Measurements from ENCODE around the gene TBX21. TPM values are rescaled to one million over a fixed set of nuclear protein-coding genes. Genes with fewer than 3 reads are reported as not detected.

Gene TBX21
- total and polyA plus RNA-seq, 9 of the 15 experiments (the other 6 are each of a cell fraction or from before 2014, with no cell fraction given), result 0.07 TPM; not detected in 8

DNA sequence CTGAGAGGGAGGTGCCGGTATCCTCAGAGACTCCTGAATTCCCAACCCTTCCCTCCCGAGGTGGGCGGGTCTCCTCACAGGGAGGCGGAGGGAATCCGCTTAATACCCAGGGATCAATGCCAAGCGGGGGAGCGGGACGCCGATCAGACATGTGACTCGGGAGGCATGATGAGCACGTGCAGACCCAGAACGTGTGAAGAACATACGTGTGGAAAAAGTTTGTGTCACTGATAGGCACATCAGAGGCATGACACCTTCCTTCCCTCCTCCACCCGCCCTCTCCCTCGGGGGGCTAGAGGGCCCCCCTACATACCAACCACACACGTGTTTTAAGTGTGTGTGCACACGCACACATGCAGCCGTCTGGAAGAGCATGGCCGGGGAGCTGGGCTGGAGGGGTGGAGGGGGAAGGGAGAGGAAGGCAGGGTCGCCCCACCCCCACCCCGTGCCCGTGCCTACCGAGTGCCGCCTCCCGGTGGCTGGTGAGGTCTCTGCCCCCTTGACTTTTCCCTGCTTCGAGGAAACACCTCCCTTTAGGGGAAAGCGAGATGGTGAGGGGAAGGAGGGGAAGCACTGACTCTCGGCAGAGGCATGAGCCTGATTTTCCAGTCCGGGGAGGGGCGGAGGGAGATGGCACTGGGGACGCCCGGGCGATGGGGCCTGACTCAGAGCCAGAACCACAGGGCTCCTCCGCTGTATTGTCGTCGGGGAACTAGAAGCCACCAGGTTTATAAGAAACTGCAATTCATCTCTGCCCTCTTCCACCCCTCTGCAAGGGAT lies 12.1 kb upstream of the TBX21 start (continued):
- TF ChIP-seq, protein P1, sequence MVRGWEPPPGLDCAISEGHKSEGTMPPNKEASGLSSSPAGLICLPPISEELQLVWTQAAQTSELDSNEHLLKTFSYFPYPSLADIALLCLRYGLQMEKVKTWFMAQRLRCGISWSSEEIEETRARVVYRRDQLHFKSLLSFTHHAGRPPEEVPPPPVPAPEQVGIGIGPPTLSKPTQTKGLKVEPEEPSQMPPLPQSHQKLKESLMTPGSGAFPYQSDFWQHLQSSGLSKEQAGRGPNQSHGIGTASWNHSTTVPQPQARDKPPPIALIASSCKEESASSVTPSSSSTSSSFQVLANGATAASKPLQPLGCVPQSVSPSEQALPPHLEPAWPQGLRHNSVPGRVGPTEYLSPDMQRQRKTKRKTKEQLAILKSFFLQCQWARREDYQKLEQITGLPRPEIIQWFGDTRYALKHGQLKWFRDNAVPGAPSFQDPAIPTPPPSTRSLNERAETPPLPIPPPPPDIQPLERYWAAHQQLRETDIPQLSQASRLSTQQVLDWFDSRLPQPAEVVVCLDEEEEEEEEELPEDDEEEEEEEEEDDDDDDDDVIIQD (CRISPR knock-in tag; IDR thresholded peaks at IDR 0.05), result no peak
- TF ChIP-seq, protein P2, sequence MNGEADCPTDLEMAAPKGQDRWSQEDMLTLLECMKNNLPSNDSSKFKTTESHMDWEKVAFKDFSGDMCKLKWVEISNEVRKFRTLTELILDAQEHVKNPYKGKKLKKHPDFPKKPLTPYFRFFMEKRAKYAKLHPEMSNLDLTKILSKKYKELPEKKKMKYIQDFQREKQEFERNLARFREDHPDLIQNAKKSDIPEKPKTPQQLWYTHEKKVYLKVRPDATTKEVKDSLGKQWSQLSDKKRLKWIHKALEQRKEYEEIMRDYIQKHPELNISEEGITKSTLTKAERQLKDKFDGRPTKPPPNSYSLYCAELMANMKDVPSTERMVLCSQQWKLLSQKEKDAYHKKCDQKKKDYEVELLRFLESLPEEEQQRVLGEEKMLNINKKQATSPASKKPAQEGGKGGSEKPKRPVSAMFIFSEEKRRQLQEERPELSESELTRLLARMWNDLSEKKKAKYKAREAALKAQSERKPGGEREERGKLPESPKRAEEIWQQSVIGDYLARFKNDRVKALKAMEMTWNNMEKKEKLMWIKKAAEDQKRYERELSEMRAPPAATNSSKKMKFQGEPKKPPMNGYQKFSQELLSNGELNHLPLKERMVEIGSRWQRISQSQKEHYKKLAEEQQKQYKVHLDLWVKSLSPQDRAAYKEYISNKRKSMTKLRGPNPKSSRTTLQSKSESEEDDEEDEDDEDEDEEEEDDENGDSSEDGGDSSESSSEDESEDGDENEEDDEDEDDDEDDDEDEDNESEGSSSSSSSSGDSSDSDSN (IDR thresholded peaks at IDR 0.05; ENCODE audit: borderline replicate concordance in 1 of 2, low read depth in 2 of 2, low read length in 2 of 2), result no peak
- TF ChIP-seq, protein P3, sequence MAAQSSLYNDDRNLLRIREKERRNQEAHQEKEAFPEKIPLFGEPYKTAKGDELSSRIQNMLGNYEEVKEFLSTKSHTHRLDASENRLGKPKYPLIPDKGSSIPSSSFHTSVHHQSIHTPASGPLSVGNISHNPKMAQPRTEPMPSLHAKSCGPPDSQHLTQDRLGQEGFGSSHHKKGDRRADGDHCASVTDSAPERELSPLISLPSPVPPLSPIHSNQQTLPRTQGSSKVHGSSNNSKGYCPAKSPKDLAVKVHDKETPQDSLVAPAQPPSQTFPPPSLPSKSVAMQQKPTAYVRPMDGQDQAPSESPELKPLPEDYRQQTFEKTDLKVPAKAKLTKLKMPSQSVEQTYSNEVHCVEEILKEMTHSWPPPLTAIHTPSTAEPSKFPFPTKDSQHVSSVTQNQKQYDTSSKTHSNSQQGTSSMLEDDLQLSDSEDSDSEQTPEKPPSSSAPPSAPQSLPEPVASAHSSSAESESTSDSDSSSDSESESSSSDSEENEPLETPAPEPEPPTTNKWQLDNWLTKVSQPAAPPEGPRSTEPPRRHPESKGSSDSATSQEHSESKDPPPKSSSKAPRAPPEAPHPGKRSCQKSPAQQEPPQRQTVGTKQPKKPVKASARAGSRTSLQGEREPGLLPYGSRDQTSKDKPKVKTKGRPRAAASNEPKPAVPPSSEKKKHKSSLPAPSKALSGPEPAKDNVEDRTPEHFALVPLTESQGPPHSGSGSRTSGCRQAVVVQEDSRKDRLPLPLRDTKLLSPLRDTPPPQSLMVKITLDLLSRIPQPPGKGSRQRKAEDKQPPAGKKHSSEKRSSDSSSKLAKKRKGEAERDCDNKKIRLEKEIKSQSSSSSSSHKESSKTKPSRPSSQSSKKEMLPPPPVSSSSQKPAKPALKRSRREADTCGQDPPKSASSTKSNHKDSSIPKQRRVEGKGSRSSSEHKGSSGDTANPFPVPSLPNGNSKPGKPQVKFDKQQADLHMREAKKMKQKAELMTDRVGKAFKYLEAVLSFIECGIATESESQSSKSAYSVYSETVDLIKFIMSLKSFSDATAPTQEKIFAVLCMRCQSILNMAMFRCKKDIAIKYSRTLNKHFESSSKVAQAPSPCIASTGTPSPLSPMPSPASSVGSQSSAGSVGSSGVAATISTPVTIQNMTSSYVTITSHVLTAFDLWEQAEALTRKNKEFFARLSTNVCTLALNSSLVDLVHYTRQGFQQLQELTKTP (IDR thresholded peaks at IDR 0.05; ENCODE audit: low read depth in 1 of 2, partially characterized antibody in 2 of 2), result no peak
- no peak for TF ChIP-seq ZNF133 (CRISPR knock-in tag; IDR thresholded peaks at IDR 0.05)
- no peak for TF ChIP-seq RNF2 (IDR thresholded peaks at IDR 0.05)

Measured in K562 (cell line).